Measurements from ENCODE around the gene SYNC. TPM values are rescaled to one million over a fixed set of nuclear protein-coding genes. Genes with fewer than 3 reads are reported as not detected.

Gene SYNC
- total and polyA plus RNA-seq, 2 donors = 0.66 to 2.5 TPM

DNA sequence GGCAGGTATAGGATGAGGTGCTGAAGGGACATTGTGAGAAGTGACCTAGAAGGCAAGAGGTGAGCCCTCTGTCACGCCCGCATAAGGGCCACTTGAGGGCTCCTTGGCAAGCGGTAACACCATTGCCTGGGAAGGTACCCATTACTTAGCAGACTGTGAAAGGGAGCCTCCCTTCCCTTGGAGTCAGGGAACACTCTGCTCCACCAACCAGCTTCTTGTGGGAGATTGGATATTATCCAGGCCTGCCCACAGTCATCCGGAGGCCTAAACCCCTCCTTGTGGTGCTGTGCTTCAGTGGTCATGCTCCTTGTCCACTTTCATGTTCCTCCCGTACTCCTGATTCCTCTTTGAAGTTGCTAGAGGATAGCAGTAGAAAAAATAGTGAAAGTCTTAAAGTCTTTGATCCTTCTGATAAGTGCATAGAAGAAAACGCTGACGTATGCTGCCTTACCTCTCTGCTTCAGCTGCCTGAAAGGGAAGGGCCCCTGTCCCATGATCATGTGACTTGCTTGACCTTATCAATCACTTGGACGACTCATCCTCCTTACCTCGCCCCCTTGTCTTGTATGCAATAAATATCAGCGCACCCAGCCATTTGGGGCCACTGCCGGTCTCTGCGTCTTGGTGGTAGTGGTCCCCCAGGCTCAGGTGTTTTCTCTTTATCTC, 35.5 kb downstream of the SYNC start:
- no peaks in the 10 kb centered on the region for H3K27me3 ChIP-seq (ENCODE audit: control insufficient read depth in 2 of 2, insufficient read depth in 1 of 2, low read length in 1 of 2)
- no peak overlapping the region for H3K27ac ChIP-seq (ENCODE audit: low read depth in 1 of 2, low read length in 1 of 2)
- H3K9me3 ChIP-seq (ENCODE audit: control insufficient read depth in 2 of 2, insufficient read depth in 1 of 2, low read length in 1 of 2) = no peaks in the 10 kb centered on the region
- peaks cover 63 to 92% of the 10 kb centered on the region in 2 donors for H3K36me3 ChIP-seq (ENCODE audit: control insufficient read depth in 2 of 2, insufficient read depth in 2 of 2, low read length in 1 of 2)
- DNase-seq (ENCODE audit: low read depth in 6 of 9, low spot score in 9 of 9) = no peak
- no peaks in the 10 kb centered on the region for H3K4me1 ChIP-seq (ENCODE audit: control insufficient read depth in 2 of 2, insufficient read depth in 2 of 2, low read length in 2 of 2)
- no peak overlapping the region for H3K4me3 ChIP-seq (ENCODE audit: low read length in 2 of 2)
- 98% methylated on average over 12 of the region's 12 CpGs for WGBS

DNA sequence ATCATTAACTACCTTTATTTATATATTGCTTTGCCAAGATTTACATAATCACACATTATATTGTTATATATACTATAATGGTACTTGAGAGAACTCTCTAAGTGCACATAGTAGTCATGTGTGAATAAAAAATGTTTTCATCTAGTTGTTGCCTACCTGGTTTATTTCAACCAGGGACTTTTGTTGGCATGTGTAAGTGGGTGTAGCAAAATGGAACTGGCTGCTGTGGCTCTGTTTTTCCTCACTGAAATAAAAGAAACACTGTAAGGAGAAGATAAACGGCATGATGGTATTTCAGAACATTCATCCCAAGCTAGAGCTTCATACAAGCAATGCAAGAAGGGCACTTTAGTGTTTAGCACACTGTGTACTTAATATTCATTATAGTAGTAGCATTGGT, 36.7 kb downstream of the SYNC start:
- H3K36me3 ChIP-seq (ENCODE audit: control insufficient read depth in 2 of 2, insufficient read depth in 2 of 2, low read length in 1 of 2) = peaks cover 61 to 91% of the 10 kb centered on the region in 2 donors
- DNase-seq (ENCODE audit: low read depth in 6 of 9, low spot score in 9 of 9) = no peak
- H3K4me1 ChIP-seq (ENCODE audit: control insufficient read depth in 2 of 2, insufficient read depth in 2 of 2, low read length in 2 of 2) = no peaks in the 10 kb centered on the region
- no peak overlapping the region for H3K27ac ChIP-seq (ENCODE audit: low read depth in 1 of 2, low read length in 1 of 2)
- no peak overlapping the region for H3K4me3 ChIP-seq (ENCODE audit: low read length in 2 of 2)
- 92% methylated on average over 1 of the region's 1 CpG for WGBS
- H3K27me3 ChIP-seq (ENCODE audit: control insufficient read depth in 2 of 2, insufficient read depth in 1 of 2, low read length in 1 of 2) = no peaks in the 10 kb centered on the region
- H3K9me3 ChIP-seq (ENCODE audit: control insufficient read depth in 2 of 2, insufficient read depth in 1 of 2, low read length in 1 of 2) = no peaks in the 10 kb centered on the region

DNA sequence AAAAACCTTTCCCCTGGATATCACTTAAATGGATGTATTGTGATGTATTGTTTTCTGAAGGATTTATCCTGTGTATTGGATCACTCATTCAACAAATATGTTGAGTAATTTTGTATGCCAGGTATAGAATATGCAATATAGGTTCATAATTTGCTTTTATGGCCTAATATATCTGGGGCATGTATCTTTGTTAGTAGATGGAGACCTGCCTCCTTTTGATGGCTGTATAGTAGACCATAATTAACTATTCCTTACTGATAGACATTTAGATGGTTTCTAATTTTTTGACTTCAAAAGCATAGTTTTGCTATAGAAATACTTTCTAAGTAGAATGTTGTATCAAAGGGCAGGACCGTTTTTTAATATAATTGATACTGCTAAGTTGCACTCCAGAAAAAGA, 43.0 kb downstream of the SYNC start:
- Histone ChIP-seq H3K36me3 (ENCODE audit: control insufficient read depth in 2 of 2, insufficient read depth in 2 of 2, low read length in 1 of 2) (peaks cover 66 to 91% of the 10 kb centered on the region in 2 donors), H3K4me1 (ENCODE audit: control insufficient read depth in 2 of 2, insufficient read depth in 2 of 2, low read length in 2 of 2) (peaks cover 3 to 5% of the 10 kb centered on the region in 2 donors), H3K9me3 (ENCODE audit: control insufficient read depth in 2 of 2, insufficient read depth in 1 of 2, low read length in 1 of 2) (no peaks in the 10 kb centered on the region), H3K27me3 (ENCODE audit: control insufficient read depth in 2 of 2, insufficient read depth in 1 of 2, low read length in 1 of 2) (no peaks in the 10 kb centered on the region), H3K27ac (ENCODE audit: low read depth in 1 of 2, low read length in 1 of 2) (no peak overlapping the region), H3K4me3 (ENCODE audit: low read length in 2 of 2) (no peak overlapping the region)
- WGBS = 96% methylated on average over 1 of the region's 1 CpG
- no peak for DNase-seq (ENCODE audit: low read depth in 6 of 9, low spot score in 9 of 9)

GRCh38 chr1:32652244-32652962, 50.2 kb downstream of the SYNC start:
- Histone ChIP-seq H3K27ac (ENCODE audit: low read depth in 1 of 2, low read length in 1 of 2) (peak overlapping the region in 1 of 2 donors; percentile 94), H3K4me3 (ENCODE audit: low read length in 2 of 2) (peak overlapping the region; percentile 74 to 95), H3K36me3 (ENCODE audit: control insufficient read depth in 2 of 2, insufficient read depth in 2 of 2, low read length in 1 of 2) (peaks cover 26 to 49% of the 10 kb centered on the region in 2 donors), H3K27me3 (ENCODE audit: control insufficient read depth in 2 of 2, insufficient read depth in 1 of 2, low read length in 1 of 2) (no peaks in the 10 kb centered on the region), H3K9me3 (ENCODE audit: control insufficient read depth in 2 of 2, insufficient read depth in 1 of 2, low read length in 1 of 2) (no peaks in the 10 kb centered on the region), H3K4me1 (ENCODE audit: control insufficient read depth in 2 of 2, insufficient read depth in 2 of 2, low read length in 2 of 2) (peaks cover 14 to 20% of the 10 kb centered on the region in 2 donors)
- peak in 1 of 9 donors; percentile 10 for DNase-seq (ENCODE audit: low read depth in 6 of 9, low spot score in 9 of 9)
- 94% methylated on average over 16 of the region's 16 CpGs for WGBS

DNA sequence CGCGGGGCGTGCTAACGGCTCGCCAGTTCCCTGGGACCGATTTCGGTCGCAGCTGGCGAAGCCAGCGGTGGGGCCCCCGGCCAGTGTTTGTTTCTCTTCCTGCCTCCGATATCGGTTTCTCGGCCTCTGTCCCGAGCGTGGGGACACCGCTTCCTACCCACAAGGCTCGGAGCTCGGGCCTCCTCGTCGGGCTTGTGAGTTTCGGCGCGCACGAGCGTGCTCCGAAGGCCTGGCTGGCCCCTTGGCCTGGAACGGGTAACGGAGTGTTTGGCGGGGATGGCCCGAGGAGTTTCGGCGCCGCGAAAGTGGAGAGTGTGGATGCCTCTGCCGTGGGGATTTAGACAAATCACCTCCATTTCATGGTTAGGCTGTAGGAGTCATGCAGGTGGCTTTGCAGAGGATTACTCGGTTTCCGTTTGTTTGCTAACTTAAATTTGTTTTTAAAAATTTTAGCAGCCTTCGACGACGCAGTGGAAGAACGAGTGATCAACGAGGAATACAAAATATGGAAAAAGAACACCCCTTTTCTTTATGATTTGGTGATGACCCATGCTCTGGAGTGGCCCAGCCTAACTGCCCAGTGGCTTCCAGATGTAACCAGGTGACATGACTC, 51.0 kb downstream of the SYNC start:
- peak in 1 of 9 donors; percentile 22 for DNase-seq (ENCODE audit: low read depth in 6 of 9, low spot score in 9 of 9)
- H3K36me3 ChIP-seq (ENCODE audit: control insufficient read depth in 2 of 2, insufficient read depth in 2 of 2, low read length in 1 of 2) = peaks cover 19 to 41% of the 10 kb centered on the region in 2 donors
- peak overlapping the region; percentile 74 to 95 for H3K4me3 ChIP-seq (ENCODE audit: low read length in 2 of 2)
- under 1% methylated on average over 43 of the region's 43 CpGs for WGBS
- no peaks in the 10 kb centered on the region for H3K27me3 ChIP-seq (ENCODE audit: control insufficient read depth in 2 of 2, insufficient read depth in 1 of 2, low read length in 1 of 2)
- peak overlapping the region; percentile 94 to 98 for H3K27ac ChIP-seq (ENCODE audit: low read depth in 1 of 2, low read length in 1 of 2)
- H3K9me3 ChIP-seq (ENCODE audit: control insufficient read depth in 2 of 2, insufficient read depth in 1 of 2, low read length in 1 of 2) = no peaks in the 10 kb centered on the region
- peaks cover 14 to 20% of the 10 kb centered on the region in 2 donors for H3K4me1 ChIP-seq (ENCODE audit: control insufficient read depth in 2 of 2, insufficient read depth in 2 of 2, low read length in 2 of 2)

GRCh38 chr1:32650752-32651460, 51.7 kb downstream of the SYNC start, which contains the start of gene RBBP4:
RBBP4 (plus strand) TSS chr1:32651208; CDS start chr1:32651307, 99 bp downstream.
- DNase-seq (ENCODE audit: low read depth in 6 of 9, low spot score in 9 of 9) = peak; percentile 90 to 99 (median 97)
- no peaks in the 10 kb centered on the region for H3K9me3 ChIP-seq (ENCODE audit: control insufficient read depth in 2 of 2, insufficient read depth in 1 of 2, low read length in 1 of 2)
- under 1% methylated on average over 67 of the region's 67 CpGs for WGBS
- peaks cover 14 to 34% of the 10 kb centered on the region in 2 donors for H3K36me3 ChIP-seq (ENCODE audit: control insufficient read depth in 2 of 2, insufficient read depth in 2 of 2, low read length in 1 of 2)
- H3K4me3 ChIP-seq (ENCODE audit: low read length in 2 of 2) = peak within 1 kb of the TSS; percentile 74 to 95
- H3K27me3 ChIP-seq (ENCODE audit: control insufficient read depth in 2 of 2, insufficient read depth in 1 of 2, low read length in 1 of 2) = no peaks in the 10 kb centered on the region
- H3K27ac ChIP-seq (ENCODE audit: low read depth in 1 of 2, low read length in 1 of 2) = peak within 1 kb of the TSS; percentile 99
- H3K4me1 ChIP-seq (ENCODE audit: control insufficient read depth in 2 of 2, insufficient read depth in 2 of 2, low read length in 2 of 2) = peaks cover 14 to 20% of the 10 kb centered on the region in 2 donors

DNA sequence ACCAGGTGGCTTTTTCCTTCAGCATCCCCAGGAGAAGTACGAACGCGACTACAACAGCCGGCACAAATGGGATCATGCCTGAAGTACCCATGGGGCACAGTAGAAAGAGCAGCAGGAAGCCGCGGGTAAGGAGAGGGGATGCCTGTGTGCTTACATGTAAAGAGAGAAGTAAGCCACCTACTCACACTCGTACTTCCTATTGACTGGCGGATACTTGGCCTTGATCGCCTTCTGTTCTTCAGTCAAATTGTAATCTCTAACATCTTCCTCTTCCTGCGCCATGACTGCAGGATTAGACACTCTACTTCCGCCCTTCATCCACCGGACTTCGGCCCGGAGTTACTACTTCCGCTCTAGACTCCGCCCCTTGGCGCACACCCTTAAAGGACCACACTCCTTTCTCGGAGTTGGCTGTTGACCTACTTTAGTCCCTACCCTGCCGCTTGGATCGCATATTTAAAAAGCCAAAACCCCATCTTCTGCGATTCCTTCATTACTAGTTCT, 52.3 kb downstream of the SYNC start, which contains the start of gene ZBTB8OS:
Gene ZBTB8OS, minus strand, starts transcription at position 303 of the 504 bp plus-strand sequence. Its CDS starts 21 bp downstream, at position 282.
- under 1% methylated on average over 21 of the region's 21 CpGs for WGBS
- Histone ChIP-seq H3K4me1 (ENCODE audit: control insufficient read depth in 2 of 2, insufficient read depth in 2 of 2, low read length in 2 of 2) (peaks cover 14 to 20% of the 10 kb centered on the region in 2 donors), H3K27ac (ENCODE audit: low read depth in 1 of 2, low read length in 1 of 2) (peak within 1 kb of the TSS; percentile 99)

GRCh38 chr1:32647308-32648134, 55.0 kb downstream of the SYNC start:
- no peaks in the 10 kb centered on the region for H3K27me3 ChIP-seq (ENCODE audit: control insufficient read depth in 2 of 2, insufficient read depth in 1 of 2, low read length in 1 of 2)
- H3K9me3 ChIP-seq (ENCODE audit: control insufficient read depth in 2 of 2, insufficient read depth in 1 of 2, low read length in 1 of 2) = no peaks in the 10 kb centered on the region
- H3K36me3 ChIP-seq (ENCODE audit: control insufficient read depth in 2 of 2, insufficient read depth in 2 of 2, low read length in 1 of 2) = peaks cover 6 to 8% of the 10 kb centered on the region in 2 donors
- H3K4me3 ChIP-seq (ENCODE audit: low read length in 2 of 2) = no peak overlapping the region
- 96% methylated on average over 6 of the region's 6 CpGs for WGBS
- H3K27ac ChIP-seq (ENCODE audit: low read depth in 1 of 2, low read length in 1 of 2) = peak overlapping the region in 1 of 2 donors; percentile 8
- DNase-seq (ENCODE audit: low read depth in 6 of 9, low spot score in 9 of 9) = no peak
- peaks cover 3 to 10% of the 10 kb centered on the region in 2 donors for H3K4me1 ChIP-seq (ENCODE audit: control insufficient read depth in 2 of 2, insufficient read depth in 2 of 2, low read length in 2 of 2)

More for the DNA sequence above, 52.3 kb downstream of the SYNC start, which contains the start of gene ZBTB8OS:
- no peaks in the 10 kb centered on the region for H3K27me3 ChIP-seq (ENCODE audit: control insufficient read depth in 2 of 2, insufficient read depth in 1 of 2, low read length in 1 of 2)
- H3K36me3 ChIP-seq (ENCODE audit: control insufficient read depth in 2 of 2, insufficient read depth in 2 of 2, low read length in 1 of 2) = peaks cover 11 to 31% of the 10 kb centered on the region in 2 donors
- DNase-seq (ENCODE audit: low read depth in 6 of 9, low spot score in 9 of 9) = peak; percentile 79 to 97 (median 92)
- H3K4me3 ChIP-seq (ENCODE audit: low read length in 2 of 2) = peak within 1 kb of the TSS; percentile 74 to 95
- H3K9me3 ChIP-seq (ENCODE audit: control insufficient read depth in 2 of 2, insufficient read depth in 1 of 2, low read length in 1 of 2) = no peaks in the 10 kb centered on the region
